ENCODE measurements around the gene ANKFN1. TPM values are rescaled to one million over a fixed set of nuclear protein-coding genes. Genes with fewer than 3 reads are reported as not detected.

ANKFN1 gene
- total RNA-seq, 1 donor from 2014 or later: 1.3 TPM

DNA sequence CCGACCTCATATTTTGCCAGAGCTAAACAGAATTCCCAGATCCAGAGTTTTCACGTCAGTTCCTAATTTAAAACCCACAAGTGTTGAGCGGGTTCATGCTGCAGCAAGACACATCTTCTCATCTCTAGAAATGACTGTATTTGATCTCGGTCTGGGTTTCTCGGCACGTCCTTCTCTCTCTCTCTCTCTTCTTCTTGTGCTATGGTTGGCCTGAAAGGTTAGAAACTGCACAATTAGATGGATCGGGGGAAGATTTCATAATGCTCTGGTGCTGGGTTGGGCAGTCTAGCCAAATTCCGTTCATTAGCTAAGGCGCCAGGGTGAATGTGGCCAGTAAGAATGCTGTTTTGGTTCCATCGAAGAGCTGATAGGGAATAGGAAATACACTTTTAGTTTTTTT, 281.3 kb downstream of the ANKFN1 start:
- no peak for DNase-seq (ENCODE audit: low spot score)

DNA sequence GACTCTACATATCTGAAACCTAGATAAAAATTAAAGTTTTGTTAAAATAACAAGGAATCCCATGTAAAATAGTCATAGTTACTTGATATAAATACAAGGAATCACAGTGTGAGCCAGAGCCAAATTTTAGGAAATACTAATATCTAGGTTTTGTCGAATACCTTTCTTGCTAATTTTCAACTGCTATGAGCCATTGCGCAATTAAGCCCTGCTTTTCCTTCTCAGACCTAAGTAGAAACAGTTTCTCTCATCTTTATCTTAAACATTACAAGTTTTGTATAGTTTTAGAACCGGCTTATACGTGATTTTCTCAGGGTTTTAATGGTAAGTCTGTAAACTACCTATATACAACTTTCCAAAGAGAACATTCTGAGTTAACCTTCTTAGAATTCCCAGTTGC, 282.9 kb downstream of the ANKFN1 start:
- DNase-seq (ENCODE audit: low spot score): no peak

DNA sequence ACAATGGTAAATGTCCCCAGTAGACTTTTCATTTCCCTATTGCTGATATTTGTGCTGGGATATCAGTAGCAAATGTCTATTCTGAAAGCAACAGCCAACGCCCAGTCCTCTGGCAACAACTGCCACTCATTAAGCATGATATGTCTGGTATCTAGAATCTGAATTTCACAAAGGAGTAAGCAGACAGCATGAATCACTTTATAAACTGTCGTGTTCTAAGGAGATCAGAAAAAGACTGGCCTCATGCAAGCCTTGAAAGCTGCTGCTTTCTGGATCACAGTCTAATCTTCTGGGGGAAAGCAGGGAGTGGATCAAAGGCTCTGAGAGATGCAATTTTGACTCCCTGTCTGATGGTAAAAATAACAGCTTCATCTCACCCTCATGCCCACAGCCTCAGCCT, 287.1 kb downstream of the ANKFN1 start:
- DNase-seq (ENCODE audit: low spot score): no peak

DNA sequence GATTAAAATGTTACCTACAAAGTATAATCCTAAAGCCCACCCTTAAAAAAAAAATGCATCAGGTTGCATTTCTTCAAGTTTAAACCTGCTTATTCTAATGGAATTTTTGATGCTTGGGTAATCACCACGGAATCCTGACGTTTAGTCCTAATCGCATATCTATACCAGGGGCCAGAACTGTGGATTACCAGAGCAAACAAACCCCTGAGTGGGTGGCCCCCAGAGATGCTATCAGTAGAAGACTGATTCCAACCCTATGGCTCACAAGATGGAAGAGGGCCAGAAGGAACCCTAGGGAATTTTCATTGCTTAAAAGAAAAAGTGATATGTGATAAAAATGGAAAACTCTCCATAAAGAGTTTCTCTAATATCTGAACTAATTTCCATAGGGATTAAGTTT, 288.0 kb downstream of the ANKFN1 start:
- no peak for DNase-seq (ENCODE audit: low spot score)

DNA sequence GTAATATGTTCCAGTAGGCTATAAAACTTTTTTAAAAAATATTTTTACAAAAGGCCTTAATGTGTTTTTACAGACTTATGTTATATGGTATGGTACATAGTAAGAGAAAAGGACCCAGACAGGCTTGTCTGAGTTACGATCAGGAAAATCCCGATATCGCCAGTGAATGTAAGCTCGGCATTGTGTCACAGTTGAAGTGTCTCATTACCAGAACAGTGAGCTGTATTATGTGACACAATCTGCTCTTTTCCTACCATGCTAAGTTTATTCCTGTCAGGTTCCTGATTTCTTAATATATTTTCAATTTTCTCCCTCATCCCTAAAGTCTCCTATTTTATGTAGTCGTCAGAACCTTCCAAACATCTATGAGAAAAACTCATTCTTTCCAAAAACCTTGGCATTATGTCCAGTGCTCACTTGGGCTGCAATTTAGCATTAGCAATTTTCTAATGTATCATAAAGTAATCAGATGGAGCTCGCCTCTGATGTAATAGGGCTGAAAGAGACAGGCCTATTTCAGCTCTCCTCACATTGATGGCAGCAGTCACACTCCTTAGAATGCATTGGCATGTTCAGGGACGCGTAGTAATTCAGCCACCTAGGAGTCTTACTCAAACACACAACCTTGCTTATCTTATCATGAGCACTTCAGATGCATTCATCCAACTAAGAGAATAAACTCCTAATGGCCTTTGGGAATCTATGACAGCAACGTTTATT, 292.6 kb downstream of the ANKFN1 start:
- DNase-seq (ENCODE audit: low spot score): no peak

DNA sequence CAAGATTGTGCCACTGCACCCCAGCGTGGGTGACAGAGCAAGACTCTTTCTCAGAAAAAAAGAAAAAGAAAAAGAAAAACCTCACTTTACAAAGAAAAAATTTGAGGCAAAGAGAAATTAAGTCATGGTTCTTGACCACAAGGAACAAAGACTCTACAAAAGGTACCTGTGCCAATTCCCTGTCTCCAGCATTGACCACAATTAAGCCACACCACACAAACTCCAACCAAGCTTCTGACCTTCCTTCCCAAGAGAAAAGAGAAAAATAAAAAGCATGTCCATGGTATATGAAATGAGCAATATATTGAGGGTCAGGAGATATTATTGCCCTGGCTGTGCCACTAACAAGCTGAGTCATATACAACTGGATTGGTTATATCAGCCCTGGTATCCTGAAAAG, 293.9 kb downstream of the ANKFN1 start:
- no peak for DNase-seq (ENCODE audit: low spot score)

DNA sequence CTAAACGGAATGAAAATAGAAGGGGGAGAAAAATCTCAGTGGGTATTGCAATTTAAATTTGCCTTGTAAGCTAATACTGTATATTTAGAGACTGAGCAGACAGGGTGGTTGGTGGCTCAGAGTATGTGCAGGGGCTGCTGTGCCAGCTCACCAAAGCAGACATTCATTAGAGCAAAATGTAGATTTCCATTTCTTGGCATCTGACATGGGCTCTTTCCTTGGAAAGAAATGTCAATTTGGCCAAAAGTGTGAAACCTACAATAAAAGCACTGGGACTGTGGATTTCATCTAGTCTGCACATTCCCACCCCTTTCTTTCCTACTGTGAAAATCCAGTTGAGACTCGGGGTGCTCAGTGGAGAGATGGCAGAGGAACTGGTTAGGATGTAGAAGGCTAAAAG, 295.1 kb downstream of the ANKFN1 start:
- DNase-seq (ENCODE audit: low spot score): no peak

DNA sequence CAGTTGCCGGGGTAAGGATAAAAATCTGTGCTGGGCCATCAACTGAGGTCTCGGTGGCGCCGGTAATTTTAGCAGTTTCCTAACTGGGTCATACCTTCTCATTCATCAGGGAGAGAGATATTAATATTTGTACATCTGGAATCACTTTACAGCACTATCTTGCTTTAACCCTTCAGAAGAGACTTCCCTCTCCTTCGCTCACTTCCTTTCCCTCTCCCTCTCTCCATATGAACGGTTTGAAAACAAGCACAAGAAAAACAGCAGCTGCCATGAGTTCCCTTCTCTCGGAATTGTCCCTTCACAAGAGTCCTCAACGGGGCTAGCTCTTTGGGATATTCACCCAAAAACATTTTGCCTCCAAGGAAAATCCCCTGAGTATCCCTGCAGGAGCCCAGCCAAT, 295.9 kb downstream of the ANKFN1 start:
- no peak for DNase-seq (ENCODE audit: low spot score)

DNA sequence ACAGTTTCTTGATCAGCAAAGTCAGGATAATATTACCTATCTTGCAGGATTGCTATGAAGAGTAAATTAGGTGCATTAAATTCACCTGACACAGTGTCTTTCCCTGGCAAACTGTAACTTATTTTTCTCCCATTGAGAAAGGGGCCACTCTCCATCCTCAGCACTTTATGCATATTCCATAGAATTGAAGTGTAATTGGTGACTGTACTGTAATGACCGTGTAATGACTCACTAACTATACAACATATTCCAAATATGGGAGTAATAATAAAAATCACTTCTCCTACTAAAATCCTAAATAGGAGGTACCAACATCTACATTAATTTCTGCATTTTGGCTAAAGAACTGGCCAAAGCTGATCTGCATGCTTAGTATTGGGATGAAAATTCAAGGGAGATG, 298.4 kb downstream of the ANKFN1 start:
- DNase-seq (ENCODE audit: low spot score): no peak

DNA sequence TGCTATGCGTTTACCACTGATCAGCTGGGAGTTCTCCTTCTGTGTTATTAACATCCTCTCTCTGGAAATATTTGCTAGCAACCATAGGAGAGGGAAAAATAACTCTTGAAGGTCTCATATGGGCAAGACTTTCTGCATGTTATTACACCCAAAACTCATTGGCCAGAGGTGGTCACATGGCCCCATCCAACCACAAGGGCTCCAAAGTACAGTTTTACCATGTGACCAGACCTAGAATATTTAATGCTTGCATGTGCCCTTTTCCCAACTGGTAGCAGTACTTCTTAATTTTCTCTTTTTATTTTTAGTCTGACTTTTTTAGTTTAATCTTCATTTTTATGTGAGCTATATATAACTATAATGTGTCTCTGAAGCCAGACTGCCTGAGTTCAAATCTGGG, 299.2 kb downstream of the ANKFN1 start:
- no peak for DNase-seq (ENCODE audit: low spot score)

DNA sequence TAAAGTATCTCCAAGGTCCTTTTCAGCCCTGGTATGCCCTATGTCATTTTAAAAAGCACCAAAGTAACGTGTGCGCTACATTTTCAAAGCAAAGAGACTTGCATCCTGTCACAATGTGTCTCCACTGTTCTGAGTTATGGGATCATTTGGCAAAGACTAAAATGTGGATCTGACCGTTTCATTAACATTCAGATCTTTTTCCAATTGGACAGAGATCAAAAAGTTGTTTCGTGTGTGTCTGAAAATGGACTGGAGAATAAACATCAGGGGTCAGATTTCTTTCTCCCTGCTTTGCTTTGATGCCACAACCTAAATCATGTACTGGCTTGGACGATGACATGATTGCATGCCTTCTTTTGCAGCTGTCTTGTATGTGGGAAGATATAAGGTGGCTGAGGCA, 304.2 kb downstream of the ANKFN1 start:
- no peak for DNase-seq (ENCODE audit: low spot score)

DNA sequence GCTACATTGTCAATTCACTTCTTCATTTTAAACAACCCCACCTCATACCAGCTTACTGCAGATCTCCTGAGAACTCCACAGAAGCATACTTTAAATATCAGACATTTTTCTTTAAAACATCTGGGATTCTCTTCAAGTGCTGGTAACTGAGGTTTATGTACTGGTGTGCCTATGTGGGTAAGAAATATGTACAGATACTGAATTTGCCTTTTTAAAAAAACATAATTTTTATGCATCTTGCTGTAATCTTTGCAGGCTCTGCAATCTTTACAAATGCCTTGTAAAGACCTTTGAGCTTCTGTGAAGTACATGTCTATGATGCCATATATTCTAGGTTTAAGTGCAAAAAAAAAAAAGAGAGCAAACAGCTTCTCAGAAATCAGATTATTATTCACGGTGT, 312.6 kb downstream of the ANKFN1 start:
- no peak for DNase-seq (ENCODE audit: low spot score)

DNA sequence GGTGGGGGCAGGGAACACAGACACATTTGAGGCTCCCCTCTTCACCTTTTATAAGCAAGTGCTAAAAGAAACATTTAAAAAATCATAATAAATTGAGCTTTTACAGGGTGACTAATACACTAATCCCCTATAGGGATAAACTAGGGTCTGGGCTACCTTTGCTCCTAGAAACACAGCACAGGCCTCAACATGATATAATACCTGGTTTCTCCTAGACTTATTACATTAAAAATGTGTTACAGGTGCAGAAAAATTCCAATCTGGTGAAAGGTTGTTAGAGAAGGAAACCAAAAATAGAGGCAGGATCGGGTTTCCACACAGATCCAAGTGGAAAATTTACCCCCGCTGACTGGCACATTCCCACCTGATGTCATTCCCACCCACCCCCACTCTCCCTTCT, 315.6 kb downstream of the ANKFN1 start:
- no peak for DNase-seq (ENCODE audit: low spot score)

DNA sequence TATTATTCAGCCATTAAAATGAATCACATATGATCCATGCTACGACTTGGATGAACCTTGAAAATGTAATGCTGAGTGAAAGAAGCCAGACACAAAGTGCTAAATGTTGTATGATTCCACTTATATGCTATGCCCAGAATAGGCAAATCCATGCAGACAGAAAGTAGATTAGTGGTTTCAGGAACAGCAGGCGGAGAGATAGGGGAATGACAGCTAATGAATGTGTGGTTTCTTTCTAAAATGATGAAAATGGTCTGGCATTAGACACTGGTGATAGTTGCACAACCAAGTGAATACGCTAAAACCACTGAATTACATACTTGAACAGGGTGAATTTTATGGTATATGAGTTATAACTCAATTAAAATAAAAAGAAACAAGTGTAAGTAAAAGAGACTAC, 318.4 kb downstream of the ANKFN1 start:
- no peak for DNase-seq (ENCODE audit: low spot score)

DNA sequence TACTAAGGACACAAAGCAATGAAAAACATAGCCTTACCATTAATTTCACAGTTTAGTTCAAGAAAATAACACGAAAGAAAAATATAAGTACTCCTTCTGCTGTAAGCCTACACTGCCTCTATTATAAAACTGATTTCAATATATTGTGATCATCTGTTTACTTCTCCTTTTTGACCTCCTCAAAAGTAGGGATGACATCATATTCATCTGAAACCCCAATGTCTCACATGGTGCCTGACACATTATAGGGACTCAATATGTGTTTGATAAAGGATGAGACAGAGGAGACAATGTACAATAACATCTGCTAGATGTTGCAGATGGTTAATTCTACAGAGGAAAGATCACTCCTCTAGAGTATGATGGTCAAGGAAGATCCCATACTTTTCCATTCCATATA, 321.8 kb downstream of the ANKFN1 start:
- no peak for DNase-seq (ENCODE audit: low spot score)

DNA sequence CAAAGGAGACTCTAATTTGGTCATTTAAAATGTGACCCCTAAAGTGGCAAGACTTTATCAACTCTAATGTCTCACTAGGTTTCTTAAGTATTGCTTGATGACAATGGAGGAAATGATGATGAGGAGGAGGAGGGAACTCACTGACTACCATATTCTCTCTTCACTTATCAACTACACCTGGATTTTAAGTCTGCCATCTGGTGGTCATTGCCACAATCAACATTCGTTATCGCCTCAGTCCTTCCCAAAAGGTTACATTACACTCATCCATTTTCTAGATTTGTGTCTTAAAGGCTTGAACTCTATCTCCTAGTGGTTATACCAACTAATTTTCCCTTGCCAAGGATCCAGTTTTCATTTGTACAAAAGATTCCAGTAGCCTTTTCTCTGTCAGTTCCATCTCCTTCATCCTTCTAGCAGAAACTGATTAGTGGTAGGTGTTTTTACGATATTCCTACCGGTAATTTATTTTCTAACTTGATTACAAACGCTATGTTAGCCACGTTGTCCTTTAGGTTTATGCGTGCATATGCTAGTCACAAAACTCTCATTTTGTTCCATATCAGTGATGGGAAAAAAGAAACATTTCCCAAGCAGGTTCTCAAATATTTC, 325.7 kb downstream of the ANKFN1 start:
- DNase-seq (ENCODE audit: low spot score): no peak

DNA sequence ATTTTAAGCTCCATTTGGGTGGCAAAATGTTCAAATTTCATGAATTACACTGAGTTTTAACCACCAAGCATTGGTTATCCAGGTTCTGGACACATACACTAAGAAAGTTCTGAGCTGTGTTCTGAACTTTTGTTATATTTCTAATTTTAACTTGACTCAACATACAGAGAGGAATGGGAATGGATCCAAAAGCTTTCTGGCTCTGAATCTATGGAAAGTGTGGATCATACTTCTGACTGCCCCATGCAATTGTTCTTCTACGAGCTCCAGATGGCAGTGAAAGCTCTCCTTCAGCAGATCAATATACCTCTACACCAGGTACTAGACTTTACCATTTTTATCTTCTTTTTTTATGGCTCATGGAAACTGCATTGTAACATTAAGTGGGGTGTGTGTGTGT, 327.2 kb downstream of the ANKFN1 start:
- no peak for DNase-seq (ENCODE audit: low spot score)

DNA sequence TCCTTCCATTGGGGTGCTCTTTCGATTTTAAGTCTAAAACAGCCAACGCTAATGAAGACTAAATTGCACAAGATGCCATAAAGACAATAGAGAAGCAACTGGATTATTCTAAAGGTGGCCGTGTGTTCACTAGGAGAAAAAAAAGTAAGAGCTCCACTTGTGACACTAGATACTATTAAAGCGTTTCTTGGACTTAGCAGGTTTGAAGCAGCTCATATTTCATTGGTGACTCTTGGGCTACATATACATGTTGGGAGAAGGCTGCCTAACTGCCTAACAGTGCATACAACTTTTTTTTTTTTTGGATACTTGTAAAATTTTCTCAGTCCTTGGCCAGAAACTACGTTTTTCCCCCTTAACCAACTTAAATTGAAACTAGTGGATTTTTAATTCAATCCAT, 328.4 kb downstream of the ANKFN1 start:
- DNase-seq (ENCODE audit: low spot score): no peak

DNA sequence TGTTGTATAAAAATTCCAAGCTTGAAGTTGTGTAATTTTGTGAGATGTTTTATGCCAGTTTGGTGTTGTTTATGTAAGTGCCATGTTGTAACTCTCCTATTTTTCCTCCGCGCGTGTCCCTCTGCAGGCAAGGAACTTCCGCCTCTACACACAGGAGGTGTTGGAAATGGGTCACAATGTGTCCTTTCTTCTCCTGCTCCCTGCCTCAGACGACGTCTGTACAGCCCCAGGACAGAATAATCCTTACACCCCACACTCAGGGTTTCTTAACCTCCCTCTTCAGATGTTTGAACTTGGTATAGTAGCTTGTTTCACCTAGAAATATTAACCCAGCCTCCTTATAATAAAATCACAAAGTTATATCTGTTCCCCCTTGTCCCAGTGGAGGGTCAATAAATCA, 329.0 kb downstream of the ANKFN1 start:
- DNase-seq (ENCODE audit: low spot score): no peak

DNA sequence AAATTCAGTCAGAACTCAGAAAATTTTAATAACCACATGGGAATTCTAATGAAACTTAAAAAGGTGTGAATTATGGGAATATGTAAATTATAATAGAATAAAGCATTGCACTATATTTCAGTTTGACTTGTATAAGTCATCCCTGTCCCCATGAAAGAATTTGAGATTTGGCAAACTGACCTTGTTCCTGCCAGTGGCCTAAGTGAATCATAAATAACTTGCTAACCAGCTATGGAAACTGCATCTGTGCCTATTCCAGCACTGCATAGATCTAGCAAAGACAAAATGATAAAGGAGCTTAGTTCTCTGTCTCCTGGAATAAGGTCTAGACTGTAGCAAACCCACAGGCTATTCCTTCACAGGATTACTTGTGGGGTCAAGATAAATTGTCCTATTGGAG, 333.5 kb downstream of the ANKFN1 start:
- no peak for DNase-seq (ENCODE audit: low spot score)

DNA sequence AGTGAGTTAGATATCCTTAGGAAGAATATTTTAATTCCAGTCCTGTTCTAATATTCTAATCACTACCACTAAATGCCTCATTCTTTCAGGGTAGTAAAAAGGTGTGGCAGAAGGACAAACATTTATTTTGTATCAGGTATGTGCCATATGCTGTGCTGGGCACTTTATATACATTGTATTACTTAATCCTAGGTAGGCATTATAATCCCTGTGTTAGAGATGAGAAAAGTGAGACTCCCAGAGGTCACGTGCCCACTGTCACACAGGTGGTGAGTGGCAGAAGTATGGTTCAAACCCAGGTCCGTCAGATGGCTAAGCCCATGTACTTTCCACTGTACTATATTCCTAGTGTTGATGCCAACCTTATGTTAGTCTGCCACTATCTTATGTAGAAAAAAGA, 335.5 kb downstream of the ANKFN1 start:
- no peak for DNase-seq (ENCODE audit: low spot score)

DNA sequence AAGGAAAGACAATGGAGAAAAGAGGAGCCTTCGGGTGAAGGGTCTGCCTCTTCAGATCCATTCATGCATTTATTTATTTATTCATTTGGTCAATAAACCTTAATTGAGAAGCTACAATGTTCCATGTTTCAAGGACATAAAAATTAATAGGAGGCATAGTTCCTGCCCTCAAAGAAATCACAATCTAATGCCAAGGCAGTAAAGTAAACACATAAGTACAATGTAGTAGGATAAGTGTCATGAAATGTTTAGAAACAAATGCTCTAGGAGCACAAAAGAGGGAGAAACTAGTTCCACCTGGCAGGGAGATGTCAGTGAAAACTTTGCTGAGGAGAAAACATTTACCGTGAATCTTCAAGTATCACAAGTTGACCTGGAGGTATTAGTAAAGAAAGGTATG, 336.7 kb downstream of the ANKFN1 start:
- DNase-seq (ENCODE audit: low spot score): no peak

DNA sequence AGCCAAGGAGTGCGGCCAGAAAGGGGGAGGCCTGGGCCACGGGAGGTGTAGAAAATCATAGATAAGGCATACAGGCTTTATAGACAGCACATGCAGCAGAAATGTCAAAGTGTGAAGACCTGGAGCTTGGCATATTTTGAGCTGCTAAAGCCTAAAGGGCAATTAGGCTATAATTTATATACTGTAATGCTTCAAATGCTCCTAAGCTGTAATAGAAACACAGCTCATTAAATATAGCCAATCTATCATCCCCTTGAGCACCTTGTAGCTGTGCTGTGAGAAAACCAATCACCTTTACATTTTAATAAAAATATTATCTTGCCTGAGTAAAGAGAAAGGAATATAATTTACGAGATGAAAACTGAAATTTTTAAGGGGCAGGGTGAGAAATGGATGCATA, 342.3 kb downstream of the ANKFN1 start:
- no peak for DNase-seq (ENCODE audit: low spot score)

DNA sequence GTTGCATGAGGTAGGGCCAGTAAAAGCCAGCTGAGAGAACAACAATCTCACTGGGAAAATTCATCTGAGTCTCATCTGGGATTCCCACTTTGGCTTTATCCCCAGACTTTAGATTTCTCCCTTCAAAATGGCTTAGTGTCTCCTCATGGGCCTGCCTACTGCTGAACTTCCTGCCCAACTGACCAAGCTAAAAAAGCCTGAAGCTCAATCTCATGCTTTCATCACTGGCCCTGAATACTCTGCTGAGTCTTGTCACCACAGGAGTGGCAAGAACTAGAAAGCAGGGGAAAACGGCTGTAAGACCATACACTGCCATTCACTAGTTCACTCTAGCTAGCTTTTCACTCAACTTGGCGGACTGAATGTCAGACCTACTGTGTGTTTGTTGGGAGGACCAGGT, 343.9 kb downstream of the ANKFN1 start:
- no peak for DNase-seq (ENCODE audit: low spot score)
